ENCODE results near the gene UGT1A3. TPM values are rescaled to one million over a fixed set of nuclear protein-coding genes. Genes with fewer than 3 reads are reported as not detected.
"Not testable (repeated sequence)": the region's sequence is repeated elsewhere in the genome, so short reads cannot be mapped to it uniquely, and the experiment has no call there.

The UGT1A3 gene
- total and polyA plus RNA-seq, 11 donors = not detected

- intact Hi-C loops (cut with DNase I) = no loop called here
- Histone ChIP-seq H3K36me3 (no peaks in the 10 kb centered on the region), H3K4me1 (no peaks in the 10 kb centered on the region), H3K27me3 (peaks cover 0 to 3% (median 0%) of the 10 kb centered on the region in 9 donors), H3K27ac (no peak overlapping the region), H3K9me3 (peaks cover 0 to 4% (median 0%) of the 10 kb centered on the region in 12 donors), H3K4me3 (no peak overlapping the region)
- ATAC-seq (no peak), DNase-seq (no peak)
- 68 to 85% (median 73%) methylated on average over 4 of the region's 4 CpGs for WGBS, 4 donors
- TF ChIP-seq POLR2A (IDR thresholded peaks at IDR 0.05) = no peak
Measured at GRCh38 chr2:233698740-233699139, 30.1 kb upstream of the UGT1A3 start.

- TF ChIP-seq, protein P1, sequence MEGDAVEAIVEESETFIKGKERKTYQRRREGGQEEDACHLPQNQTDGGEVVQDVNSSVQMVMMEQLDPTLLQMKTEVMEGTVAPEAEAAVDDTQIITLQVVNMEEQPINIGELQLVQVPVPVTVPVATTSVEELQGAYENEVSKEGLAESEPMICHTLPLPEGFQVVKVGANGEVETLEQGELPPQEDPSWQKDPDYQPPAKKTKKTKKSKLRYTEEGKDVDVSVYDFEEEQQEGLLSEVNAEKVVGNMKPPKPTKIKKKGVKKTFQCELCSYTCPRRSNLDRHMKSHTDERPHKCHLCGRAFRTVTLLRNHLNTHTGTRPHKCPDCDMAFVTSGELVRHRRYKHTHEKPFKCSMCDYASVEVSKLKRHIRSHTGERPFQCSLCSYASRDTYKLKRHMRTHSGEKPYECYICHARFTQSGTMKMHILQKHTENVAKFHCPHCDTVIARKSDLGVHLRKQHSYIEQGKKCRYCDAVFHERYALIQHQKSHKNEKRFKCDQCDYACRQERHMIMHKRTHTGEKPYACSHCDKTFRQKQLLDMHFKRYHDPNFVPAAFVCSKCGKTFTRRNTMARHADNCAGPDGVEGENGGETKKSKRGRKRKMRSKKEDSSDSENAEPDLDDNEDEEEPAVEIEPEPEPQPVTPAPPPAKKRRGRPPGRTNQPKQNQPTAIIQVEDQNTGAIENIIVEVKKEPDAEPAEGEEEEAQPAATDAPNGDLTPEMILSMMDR (IDR thresholded peaks at IDR 0.05) = no peak
- no peak for TF ChIP-seq POLR2A (IDR thresholded peaks at IDR 0.05)
- H3K4me3 ChIP-seq = no peak overlapping the region
- ATAC-seq = no peak
- no peak for DNase-seq
- peaks cover 0 to 9% (median 0%) of the 10 kb centered on the region in 12 donors for H3K9me3 ChIP-seq
- 88 to 91% (median 89%) methylated on average over 8 of the region's 8 CpGs for WGBS, 4 donors
- no peaks in the 10 kb centered on the region for H3K36me3 ChIP-seq
- no peak overlapping the region for H3K27ac ChIP-seq
- H3K4me1 ChIP-seq = no peaks in the 10 kb centered on the region
- peaks cover 0 to 3% (median 0%) of the 10 kb centered on the region in 9 donors for H3K27me3 ChIP-seq
- intact Hi-C loops (cut with DNase I) = no loop called here
Measured at GRCh38 chr2:233699424-233700027, 29.3 kb upstream of the UGT1A3 start.

DNA sequence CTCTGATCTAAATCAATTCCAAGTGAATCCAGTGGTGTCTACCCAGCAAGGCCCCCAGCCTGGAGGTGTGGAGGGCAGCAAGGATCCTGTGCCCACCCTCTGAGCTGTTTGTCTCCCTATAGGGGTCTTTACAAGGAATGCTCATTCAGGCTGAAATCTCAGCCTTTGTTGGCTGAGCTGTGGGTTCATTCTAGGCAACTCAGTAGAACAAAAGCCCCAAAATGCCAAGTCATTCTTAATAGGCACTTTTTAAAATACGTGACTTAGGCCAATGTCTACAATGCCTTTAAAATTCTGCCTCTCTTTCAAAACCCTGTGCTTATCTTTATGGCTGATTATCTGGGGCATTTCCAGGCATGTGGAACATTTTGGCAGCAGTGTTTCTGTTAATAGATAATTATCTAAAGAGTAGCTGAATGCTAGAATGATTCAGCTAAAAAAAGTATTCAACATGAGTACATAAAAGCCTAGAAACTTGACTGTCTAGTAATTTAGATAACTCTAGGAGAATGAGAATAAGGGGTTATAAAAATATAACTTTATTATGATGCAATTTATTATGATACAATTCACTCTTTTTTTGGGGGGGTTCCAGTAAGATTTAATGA lies 28.7 kb upstream of the UGT1A3 start:
- TF ChIP-seq, protein P1 (IDR thresholded peaks at IDR 0.05) = no peak
- TF ChIP-seq POLR2A (IDR thresholded peaks at IDR 0.05) = no peak
- ATAC-seq (no peak), DNase-seq (no peak)
- Histone ChIP-seq H3K36me3 (no peaks in the 10 kb centered on the region), H3K27me3 (peaks cover 0 to 3% (median 0%) of the 10 kb centered on the region in 9 donors), H3K9me3 (peaks cover 0 to 9% (median 0%) of the 10 kb centered on the region in 12 donors), H3K4me3 (no peak overlapping the region), H3K27ac (no peak overlapping the region), H3K4me1 (no peaks in the 10 kb centered on the region)
- intact Hi-C loops (cut with DNase I) = no loop called here
- 37 to 71% (median 50%) methylated on average over 1 of the region's 1 CpG for WGBS, 4 donors

DNA sequence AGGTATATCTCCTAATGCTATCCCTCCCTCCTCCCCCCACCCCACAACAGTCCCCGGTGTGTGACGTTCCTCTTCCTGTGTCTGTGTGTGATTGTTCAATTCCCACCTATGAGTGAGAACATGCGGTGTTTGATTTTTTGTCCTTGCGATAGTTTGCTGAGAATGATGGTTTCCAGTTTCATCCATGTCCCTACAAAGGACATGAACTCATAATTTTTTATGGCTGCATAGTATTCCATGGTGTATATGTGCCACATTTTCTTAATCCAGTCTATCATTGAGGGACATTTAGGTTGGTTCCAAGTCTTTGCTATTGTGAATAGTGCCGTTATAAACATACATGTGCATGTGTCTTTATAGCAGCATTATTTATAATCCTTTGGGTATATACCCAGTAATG lies 28.0 kb upstream of the UGT1A3 start:
- DNase-seq; H3K27me3 ChIP-seq; intact Hi-C loops (cut with DNase I); H3K9me3 ChIP-seq; H3K4me1 ChIP-seq; ATAC-seq; H3K27ac ChIP-seq; H3K36me3 ChIP-seq; H3K4me3 ChIP-seq: not testable (repeated sequence)
- 86 to 95% (median 90%) methylated on average over 5 of the region's 5 CpGs for WGBS, 4 donors

DNA sequence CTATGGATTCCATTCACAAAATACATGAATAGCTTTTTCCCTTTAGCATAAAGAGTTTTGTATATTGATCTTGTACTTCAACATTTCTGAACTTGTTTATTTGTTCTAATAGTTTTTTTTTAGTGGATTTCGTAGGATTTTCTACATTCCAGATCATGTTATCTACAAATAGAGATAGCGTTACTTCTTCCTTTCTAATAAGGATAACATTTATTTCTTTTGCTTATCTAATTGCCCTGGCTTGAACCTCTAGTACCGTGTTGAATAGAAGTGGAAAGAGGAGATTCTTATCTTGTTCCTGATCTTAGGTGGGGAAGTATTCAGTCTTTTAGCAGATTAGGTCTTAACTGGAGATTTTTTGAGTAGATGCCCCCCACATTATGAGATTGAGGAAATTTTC lies 26.6 kb upstream of the UGT1A3 start:
- Histone ChIP-seq H3K4me1 (no peaks in the 10 kb centered on the region), H3K9me3 (peaks cover 0 to 9% (median 0%) of the 10 kb centered on the region in 12 donors), H3K27me3 (peaks cover 0 to under 1% (median 0%) of the 10 kb centered on the region in 9 donors), H3K4me3 (no peak overlapping the region), H3K36me3 (no peaks in the 10 kb centered on the region), H3K27ac (no peak overlapping the region)
- intact Hi-C loops (cut with DNase I) = no loop called here
- no peak for TF ChIP-seq POLR2A (IDR thresholded peaks at IDR 0.05)
- TF ChIP-seq, protein P1 (IDR thresholded peaks at IDR 0.05) = no peak
- ATAC-seq = no peak
- WGBS, 4 donors = 37 to 45% (median 42%) methylated on average over 3 of the region's 3 CpGs
- DNase-seq = no peak

Measured in heart left ventricle (tissue), 16 donors.